Measurements from ENCODE around the gene RBBP7.

Gene RBBP7

DNA sequence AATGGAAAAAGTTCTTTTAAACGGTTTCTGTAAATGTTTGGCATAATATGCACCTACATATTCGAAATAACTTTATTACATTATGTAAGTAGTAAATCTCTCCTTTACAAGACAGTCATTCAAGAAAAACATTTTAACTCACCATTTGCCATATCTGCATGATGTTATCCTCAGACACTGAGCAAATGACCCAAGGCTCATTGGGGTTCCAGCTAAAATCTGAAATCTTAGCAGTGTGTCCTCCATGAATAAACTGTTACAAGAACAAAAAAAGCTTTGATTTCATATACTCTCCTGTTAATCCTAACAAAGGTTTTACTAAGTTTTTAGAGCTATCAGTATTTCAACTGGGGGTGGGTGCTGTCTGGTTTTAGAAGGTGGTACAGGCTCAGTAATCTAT lies 24.5 kb downstream of the RBBP7 start:
- no peak for TF ChIP-seq CTCF (IDR thresholded peaks at IDR 0.05; ENCODE audit: low read depth, low read length, poor library complexity, severe bottlenecking)
- no peak for TF ChIP-seq EZH2phosphoT487 (IDR thresholded peaks at IDR 0.05; ENCODE audit: borderline replicate concordance, low read length)
- H4K20me1 ChIP-seq (ENCODE audit: control insufficient read depth, insufficient read depth, low read depth, low read length), result no peaks in the 10 kb centered on the region
- H3K4me1 ChIP-seq (ENCODE audit: control insufficient read depth, low read length), result no peaks in the 10 kb centered on the region
- H3K79me2 ChIP-seq (ENCODE audit: control insufficient read depth, low read length), result no peaks in the 10 kb centered on the region
- H3K4me3 ChIP-seq (ENCODE audit: low read length), result no peak overlapping the region
- H3K36me3 ChIP-seq (ENCODE audit: control insufficient read depth, low read length), result peaks cover 88% of the 10 kb centered on the region
- no peak overlapping the region for H3K4me2 ChIP-seq (ENCODE audit: low read length)
- H3K9me2 ChIP-seq (replicated peaks; ENCODE audit: control insufficient read depth, low read length), result no peaks in the 10 kb centered on the region
- no peaks in the 10 kb centered on the region for H3K27me3 ChIP-seq (ENCODE audit: control insufficient read depth, low read length)
- peaks cover 55% of the 10 kb centered on the region for H3F3A ChIP-seq (ENCODE audit: control insufficient read depth, insufficient read depth)
- H3K9me3 ChIP-seq (ENCODE audit: control insufficient read depth, insufficient read depth, low read length), result no peaks in the 10 kb centered on the region
- no peak overlapping the region for H3K27ac ChIP-seq (ENCODE audit: low read depth, low read length)

DNA sequence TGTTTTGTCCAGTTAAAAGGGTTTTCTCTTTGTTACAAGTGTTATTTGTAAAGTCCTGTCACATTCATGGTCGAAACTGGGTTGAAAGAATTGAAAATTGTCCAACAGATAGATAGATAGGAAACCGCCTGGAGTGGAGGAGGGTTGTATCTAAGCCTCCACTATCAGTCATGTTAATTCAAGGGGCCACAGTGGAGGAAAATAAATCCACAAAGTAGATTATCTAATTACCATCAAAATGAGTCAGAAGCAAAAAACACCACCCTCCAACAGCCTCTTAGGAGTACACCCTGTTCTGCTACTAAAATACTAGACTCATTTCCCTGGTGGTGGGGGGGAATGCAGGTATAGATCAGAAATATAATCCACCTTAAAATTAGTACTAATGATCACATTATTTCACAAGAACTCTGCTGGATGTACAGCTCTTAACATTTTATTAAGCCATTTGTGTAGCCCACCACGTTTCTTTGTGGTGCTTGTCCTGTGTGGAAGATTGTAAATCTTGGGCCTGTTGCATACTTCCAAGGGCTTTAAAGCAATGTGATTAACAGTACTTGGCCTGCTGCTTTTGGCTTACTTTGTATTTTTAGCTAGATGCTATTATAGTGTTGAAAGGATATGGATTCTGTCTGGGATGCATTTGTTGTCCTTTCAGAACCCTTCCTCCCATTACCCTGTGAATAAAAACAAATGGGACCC lies 26.8 kb downstream of the RBBP7 start:
- no peaks in the 10 kb centered on the region for H3K9me2 ChIP-seq (replicated peaks; ENCODE audit: control insufficient read depth, low read length)
- no peak overlapping the region for H3K4me3 ChIP-seq (ENCODE audit: low read length)
- no peaks in the 10 kb centered on the region for H3K9me3 ChIP-seq (ENCODE audit: control insufficient read depth, insufficient read depth, low read length)
- no peak overlapping the region for H3K4me2 ChIP-seq (ENCODE audit: low read length)
- H3F3A ChIP-seq (ENCODE audit: control insufficient read depth, insufficient read depth), result peaks cover 48% of the 10 kb centered on the region
- H4K20me1 ChIP-seq (ENCODE audit: control insufficient read depth, insufficient read depth, low read depth, low read length), result no peaks in the 10 kb centered on the region
- peaks cover 84% of the 10 kb centered on the region for H3K36me3 ChIP-seq (ENCODE audit: control insufficient read depth, low read length)
- H3K4me1 ChIP-seq (ENCODE audit: control insufficient read depth, low read length), result no peaks in the 10 kb centered on the region
- TF ChIP-seq EZH2phosphoT487 (IDR thresholded peaks at IDR 0.05; ENCODE audit: borderline replicate concordance, low read length) (no peak), CTCF (IDR thresholded peaks at IDR 0.05; ENCODE audit: low read depth, low read length, poor library complexity, severe bottlenecking) (no peak)
- no peaks in the 10 kb centered on the region for H3K79me2 ChIP-seq (ENCODE audit: control insufficient read depth, low read length)
- H3K27me3 ChIP-seq (ENCODE audit: control insufficient read depth, low read length), result no peaks in the 10 kb centered on the region
- H3K27ac ChIP-seq (ENCODE audit: low read depth, low read length), result no peak overlapping the region

GRCh38 chrX:16842684-16843083 lies 27.5 kb downstream of the RBBP7 start:
- no peaks in the 10 kb centered on the region for H3K9me2 ChIP-seq (replicated peaks; ENCODE audit: control insufficient read depth, low read length)
- no peak overlapping the region for H3K4me2 ChIP-seq (ENCODE audit: low read length)
- no peaks in the 10 kb centered on the region for H3K9me3 ChIP-seq (ENCODE audit: control insufficient read depth, insufficient read depth, low read length)
- no peak overlapping the region for H3K27ac ChIP-seq (ENCODE audit: low read depth, low read length)
- peaks cover 84% of the 10 kb centered on the region for H3K36me3 ChIP-seq (ENCODE audit: control insufficient read depth, low read length)
- H3K79me2 ChIP-seq (ENCODE audit: control insufficient read depth, low read length), result no peaks in the 10 kb centered on the region
- H3K4me3 ChIP-seq (ENCODE audit: low read length), result no peak overlapping the region
- no peaks in the 10 kb centered on the region for H4K20me1 ChIP-seq (ENCODE audit: control insufficient read depth, insufficient read depth, low read depth, low read length)
- no peaks in the 10 kb centered on the region for H3K27me3 ChIP-seq (ENCODE audit: control insufficient read depth, low read length)
- peaks cover 47% of the 10 kb centered on the region for H3F3A ChIP-seq (ENCODE audit: control insufficient read depth, insufficient read depth)
- no peaks in the 10 kb centered on the region for H3K4me1 ChIP-seq (ENCODE audit: control insufficient read depth, low read length)
- TF ChIP-seq CTCF (IDR thresholded peaks at IDR 0.05; ENCODE audit: low read depth, low read length, poor library complexity, severe bottlenecking) (no peak), EZH2phosphoT487 (IDR thresholded peaks at IDR 0.05; ENCODE audit: borderline replicate concordance, low read length) (no peak)

All from DOHH2 (cell line).